ENCODE measurements around the gene IL3.

GRCh38 chr5:132011622-132012343 lies 48.7 kb upstream of the IL3 start, which contains the start of gene ACSL6:
- no peak for TF ChIP-seq POLR2A (IDR thresholded peaks at IDR 0.05; ENCODE audit: low read depth, low read length)
- no peak for TF ChIP-seq POLR2AphosphoS5 (IDR thresholded peaks at IDR 0.05; ENCODE audit: low read depth, low read length)
- no peak for TF ChIP-seq TAF1 (IDR thresholded peaks at IDR 0.05; ENCODE audit: low read depth, low read length)
- TF ChIP-seq SPI1 (IDR thresholded peaks at IDR 0.05; ENCODE audit: low read depth, low read length): no peak
- TF ChIP-seq PAX5 (IDR thresholded peaks at IDR 0.05; ENCODE audit: insufficient read depth, low read length, severe bottlenecking): no peak
- no peak for TF ChIP-seq POU2F2 (IDR thresholded peaks at IDR 0.05; ENCODE audit: low read depth, low read length)

All from GM12891 (cell line).